HUDEP-2 (cell line): ENCODE data around the gene RIIAD1.
"Not testable (repeated sequence)": the region's sequence is repeated elsewhere in the genome, so short reads cannot be mapped to it uniquely, and the experiment has no call there.

Experiments used
- DNase-seq, 76 experiments: peaks; one replicate each; lab custom pipeline; 2025; ENCODE audit not compliant: unreplicated experiment in 76 of 76; lab: John Stamatoyannopoulos, UW

Gene RIIAD1

DNA sequence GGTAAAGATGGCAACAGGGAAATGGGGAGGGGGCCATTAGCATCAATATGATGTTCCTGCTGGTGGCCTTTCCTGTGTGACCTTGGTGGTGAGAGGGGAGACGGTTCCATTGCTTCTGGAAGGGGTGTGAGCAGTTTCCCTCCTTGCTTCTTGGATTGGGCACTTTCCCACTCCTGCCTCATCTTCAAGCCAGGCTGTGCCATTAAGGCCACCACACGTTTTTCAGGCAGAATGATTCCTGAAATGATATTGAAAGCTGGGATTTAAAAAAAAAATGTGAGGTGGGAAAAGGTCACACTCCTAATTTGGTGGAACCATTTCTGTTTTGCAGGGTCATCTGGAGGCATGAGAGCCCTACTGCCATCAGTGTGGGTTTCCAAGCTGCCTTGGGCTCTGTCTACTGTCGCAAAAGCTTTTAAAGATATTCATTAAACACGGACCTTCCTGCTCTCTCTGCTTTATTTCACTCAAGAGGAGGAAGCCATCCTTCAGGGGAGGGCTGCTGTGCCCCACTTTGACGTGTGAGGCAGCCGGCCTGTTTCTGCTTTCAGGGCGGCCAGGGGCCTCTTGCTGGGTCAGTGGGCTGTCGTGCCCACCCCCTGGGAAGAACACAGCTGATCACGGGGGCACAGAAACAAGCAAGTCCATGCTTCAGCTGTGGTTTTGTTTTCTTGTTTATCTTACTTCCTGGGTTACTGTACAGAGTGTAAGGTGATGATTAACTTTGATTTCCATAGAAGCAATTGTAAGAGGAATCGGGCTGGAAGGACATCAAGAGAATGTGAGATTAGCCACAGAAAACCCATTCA lies 8.0 kb downstream of the RIIAD1 start:
- no peak for DNase-seq

DNA sequence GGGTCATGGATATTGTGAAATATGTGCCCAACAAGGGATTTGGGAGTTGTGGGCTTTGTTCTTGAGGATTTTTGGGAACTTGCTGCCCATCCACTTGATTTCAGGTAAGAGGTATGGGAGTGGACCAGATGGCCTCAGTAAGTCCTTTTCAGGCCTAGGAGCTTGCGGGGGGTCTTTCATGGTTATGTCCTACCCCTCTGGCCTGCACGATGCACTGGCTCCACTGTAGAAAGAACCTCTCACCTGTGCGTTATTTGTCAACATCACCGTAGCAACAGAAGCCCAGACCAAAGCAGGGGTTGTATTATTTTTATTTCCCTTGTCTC lies 8.6 kb downstream of the RIIAD1 start:
- DNase-seq: no peak

DNA sequence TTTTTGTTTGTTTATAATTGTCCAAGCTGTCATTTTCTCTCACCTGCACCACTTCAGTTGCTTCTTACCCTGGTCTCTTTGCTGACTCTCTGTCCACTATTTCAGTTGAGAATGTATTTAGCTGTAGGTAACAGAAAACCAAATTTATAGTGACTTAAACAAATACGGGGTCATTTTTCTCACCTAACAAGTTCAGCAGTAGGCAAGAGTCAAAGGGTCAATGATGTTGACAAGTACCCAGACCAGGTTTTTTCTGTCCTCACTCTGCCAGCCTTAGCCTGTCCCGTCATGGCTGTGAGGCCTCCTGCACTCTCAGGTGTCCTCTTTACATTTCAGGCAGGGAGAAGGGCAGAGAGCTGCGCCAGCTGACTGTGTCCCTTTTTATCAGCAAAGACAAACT lies 11.8 kb downstream of the RIIAD1 start:
- no peak for DNase-seq

DNA sequence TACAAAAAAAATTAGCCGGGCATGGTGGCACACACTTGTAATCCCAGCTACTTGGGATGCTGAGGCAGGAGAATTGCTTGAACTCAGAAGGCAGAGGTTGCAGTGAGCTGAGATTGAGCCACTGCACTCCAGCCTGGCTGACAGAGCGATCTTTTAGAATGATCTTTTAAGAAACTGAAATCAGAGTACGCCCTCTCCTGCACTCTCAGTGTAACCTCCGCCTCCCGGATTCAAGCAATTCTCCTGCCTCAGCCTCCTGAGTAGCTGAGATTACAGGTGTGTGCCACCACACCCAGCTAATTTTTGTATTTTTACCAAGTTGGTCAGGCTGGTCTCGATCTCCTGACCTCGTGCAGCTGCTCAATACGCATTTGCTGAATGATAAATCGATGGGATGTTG lies 12.7 kb downstream of the RIIAD1 start:
- not testable (repeated sequence) for DNase-seq

DNA sequence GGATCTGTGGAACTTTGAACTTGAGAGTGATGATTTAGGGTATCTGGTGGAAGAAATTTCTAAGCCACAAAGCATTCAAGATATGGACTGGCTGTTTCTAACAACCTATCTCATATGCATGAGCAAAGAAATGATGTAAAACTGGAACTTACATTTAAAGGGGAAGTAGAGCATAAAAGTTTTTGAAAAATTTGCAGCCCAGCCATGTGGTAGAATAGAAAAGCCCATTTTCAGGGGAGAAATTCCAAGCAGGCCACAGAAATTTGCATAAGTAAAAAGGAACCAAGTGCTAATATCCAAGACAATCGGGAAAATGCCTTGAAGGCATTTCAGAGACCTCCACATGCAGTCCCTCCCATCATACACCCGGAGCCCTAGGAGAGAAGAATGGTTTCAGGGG lies 15.7 kb downstream of the RIIAD1 start:
- no peak for DNase-seq

DNA sequence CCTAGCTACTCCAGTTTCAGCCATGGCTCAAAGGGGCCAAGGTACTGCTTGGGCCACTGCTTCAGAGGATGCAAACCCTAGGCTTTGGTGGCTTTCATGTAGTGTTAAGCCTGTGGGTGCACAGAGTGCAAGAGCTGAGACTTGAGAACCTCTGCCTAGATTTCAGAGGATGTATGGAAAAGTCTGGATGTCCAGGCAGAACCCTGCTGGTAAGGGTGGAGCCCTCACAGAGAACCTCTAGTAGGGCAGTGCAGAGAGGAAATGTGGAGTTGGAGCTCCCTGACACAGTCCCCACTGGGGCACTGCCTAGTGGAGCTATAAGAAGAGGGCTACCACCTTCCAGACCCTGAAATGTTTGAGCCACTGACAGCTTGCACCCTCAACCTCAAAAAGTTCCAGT lies 16.2 kb downstream of the RIIAD1 start:
- no peak for DNase-seq

DNA sequence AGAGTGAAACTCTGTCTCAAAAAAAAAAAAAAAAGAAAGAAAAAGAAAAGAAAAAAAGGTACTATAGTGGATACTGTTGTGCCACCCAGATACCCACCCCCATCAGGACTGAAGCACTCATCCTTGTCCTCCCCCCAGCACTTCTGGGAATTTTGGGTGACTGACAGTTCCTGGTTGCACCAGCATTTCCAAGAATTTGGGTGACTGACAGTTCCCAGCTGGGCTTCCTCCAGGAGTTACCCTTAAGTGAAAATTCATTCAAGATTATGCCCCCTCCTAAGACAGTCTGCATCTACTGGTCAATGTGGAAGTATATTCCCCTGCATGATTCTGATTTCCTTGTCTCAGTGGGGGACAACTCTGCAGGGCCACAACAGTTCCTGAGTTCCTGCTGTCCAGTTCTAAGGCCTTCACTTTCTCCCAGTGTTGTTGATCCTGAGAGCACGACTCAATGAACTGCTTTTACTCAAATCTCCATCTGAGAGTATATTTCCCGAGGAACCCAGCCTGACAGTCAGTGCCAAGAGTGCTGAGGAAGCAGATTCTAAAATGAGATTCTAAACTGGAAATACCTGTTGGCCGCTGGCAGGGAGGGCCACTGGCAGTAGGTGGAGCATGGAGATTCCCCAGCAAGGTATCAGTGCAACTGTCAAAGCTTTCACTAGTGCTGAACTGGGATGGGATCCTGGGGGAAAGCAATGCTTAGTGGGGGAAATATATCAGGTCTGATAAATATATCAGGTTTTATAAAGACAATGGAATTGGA lies 18.5 kb downstream of the RIIAD1 start:
- DNase-seq: peak in 12 of 76 experiments; percentile 1 to 55 (median 9)

DNA sequence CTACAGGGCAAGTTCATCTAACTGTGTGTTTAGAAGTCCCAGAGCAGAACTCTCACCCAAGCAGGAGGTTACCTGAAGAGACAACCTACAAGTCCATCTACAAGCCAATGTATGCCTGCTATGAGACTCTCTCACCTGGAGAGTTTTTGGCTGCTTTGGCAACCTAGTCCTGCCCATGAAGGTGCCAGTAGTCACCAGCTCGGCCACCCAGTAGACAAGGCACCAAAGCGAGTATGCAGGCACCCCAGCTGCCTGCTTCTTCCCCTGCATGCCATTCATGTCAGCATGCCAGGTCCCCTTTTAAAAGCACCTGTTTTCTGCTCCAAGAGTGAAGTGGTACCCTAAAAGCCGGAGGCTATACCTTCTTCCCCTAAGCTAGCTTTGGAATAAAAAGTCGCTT lies 20.2 kb downstream of the RIIAD1 start:
- no peak for DNase-seq

DNA sequence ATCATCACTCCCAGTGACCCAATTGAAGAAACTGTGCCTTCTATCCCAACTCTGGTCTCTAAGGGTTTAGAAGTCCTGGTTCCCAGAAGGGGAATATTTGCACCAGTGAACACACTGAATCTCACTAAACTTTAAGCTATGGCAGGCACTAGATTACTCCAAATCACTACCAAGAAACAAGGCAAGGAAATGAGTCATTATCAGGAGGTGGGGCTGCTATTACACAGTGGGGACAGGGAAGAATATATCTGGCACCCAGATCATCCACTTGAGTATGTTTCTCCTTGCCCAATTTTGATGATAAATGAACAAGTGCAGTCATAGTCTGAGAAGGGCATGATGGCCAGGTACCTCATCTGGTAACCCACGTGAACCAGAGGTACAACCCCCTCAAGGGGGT lies 35.0 kb downstream of the RIIAD1 start:
- DNase-seq: peak in 6 of 76 experiments; percentile 1 to 21 (median 14)

DNA sequence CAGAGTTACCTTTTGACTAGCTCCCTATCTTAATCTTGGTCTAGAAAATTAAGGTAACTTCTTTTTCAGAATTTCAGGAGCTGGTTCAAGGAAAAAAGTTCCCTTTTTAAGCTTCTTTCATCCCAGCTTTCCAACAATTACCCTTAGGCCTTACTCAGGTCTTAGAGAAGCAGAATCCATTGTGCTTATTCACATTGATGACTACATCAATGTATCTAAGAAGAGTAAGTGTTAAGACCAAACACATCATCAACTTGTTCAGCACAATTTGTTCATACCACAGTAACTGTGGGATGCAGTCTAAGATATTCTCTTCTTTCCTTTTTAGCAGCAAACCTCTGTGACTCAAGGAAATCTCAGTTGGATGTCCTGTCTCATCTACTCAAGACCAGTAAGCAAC lies 37.9 kb downstream of the RIIAD1 start:
- no peak for DNase-seq

DNA sequence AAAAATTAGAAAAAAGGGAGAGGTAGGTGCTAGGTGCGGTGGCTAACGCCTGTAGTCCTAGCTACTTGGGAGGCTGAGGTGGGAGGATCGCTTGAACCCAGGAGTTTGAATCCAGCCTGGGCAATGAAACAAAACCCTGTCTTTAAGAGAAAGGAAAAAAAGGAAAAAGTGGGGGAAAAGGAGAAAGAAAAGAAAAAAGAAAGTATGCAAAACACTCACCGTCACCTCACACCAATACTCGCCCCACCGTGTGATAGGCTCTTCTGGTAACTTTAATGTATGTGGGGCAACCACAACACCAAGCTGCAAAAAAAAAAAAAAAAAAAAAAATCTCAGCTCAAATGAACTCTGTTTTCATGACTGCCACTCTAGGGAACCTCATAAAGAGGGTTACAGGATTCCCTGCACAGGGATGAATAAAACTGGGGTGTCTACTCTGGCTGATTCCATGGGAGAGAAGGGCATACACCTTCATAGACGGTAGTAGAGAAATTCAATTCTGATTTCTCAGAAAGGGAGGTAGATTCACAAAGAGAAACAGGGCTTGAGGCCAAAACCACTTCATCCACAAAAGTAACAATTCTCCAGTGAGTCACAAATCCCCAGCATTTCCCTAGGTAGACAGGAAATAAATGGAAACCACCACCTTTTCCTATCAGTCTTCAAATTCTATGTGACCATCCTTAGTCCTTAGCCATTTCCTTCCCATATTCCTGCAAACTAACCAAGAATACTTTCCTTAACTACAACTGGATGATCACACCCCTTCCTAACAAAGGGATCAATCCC lies 39.5 kb downstream of the RIIAD1 start:
- no peak for DNase-seq

DNA sequence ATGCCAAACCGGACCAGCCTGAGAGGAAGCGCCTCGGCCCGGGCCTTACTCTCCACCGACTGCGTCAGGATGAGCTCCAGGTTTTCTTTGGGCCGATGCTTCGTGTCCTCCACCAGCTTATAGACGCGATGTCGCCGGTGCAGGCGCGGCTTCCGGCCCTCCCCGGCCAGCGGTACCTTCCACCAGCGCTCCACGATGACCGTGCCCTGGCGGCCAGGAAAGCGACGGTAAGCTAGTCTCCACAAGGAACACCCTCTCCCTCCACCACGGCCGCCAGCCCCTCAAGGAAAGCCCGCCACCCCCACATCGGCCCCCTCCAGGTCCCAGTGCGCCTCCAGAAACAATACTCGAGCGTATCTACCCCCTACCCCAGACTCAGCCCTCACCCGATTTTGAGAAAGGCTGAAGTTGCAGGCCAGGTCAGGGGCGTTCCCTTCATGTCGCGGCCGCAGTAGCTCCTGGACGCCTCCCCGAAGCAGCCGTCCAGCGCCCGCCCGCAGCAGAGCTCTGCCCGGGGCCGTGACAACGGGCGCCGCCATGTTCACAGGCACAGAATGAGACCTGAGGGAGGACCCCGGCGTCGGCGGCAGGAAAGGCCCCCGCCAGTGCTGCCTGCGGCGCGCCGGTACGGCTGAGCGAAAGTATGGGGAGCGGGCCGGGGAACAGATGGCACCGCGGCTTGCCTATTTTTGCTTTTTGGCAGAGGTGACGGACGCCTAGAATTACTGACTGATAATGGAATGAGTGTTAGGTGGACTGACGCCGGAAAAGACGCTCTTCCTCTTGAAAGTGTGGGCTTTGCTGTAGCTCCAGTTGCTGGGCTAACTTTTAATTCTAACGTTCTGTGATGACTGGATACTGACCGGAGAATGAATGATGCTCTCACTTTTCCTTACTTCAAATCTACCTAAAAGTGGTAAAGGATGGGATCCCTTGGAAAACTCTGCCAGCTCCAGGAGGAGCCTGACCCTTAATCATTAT lies 41.9 kb downstream of the RIIAD1 start, which contains the start of gene MRPL9:
Gene MRPL9, minus strand, starts transcription at position 556 of the 981 bp plus-strand sequence. Its CDS starts 17 bp downstream, at position 539.
- peak in 73 of 76 experiments; percentile 14 to 89 (median 71) for DNase-seq

DNA sequence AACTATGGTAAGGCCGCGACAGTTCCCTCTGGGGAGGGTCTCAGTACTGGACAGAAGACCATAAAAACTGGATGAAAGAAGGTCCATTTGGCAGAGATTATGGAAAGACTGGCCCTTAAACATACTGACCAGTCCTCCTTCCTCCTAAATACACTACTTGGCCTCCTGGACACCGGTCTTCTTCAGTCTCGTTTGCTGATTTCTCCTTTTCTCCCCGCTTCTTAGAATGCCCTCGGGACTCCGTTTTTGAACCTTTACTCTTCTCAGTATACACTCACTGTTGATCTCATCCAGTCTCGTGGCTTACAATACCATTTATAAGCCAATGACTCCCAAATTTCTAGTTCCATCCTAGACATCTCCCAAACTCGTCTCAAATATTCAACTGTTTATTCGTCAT lies 42.7 kb downstream of the RIIAD1 start:
- DNase-seq: no peak

DNA sequence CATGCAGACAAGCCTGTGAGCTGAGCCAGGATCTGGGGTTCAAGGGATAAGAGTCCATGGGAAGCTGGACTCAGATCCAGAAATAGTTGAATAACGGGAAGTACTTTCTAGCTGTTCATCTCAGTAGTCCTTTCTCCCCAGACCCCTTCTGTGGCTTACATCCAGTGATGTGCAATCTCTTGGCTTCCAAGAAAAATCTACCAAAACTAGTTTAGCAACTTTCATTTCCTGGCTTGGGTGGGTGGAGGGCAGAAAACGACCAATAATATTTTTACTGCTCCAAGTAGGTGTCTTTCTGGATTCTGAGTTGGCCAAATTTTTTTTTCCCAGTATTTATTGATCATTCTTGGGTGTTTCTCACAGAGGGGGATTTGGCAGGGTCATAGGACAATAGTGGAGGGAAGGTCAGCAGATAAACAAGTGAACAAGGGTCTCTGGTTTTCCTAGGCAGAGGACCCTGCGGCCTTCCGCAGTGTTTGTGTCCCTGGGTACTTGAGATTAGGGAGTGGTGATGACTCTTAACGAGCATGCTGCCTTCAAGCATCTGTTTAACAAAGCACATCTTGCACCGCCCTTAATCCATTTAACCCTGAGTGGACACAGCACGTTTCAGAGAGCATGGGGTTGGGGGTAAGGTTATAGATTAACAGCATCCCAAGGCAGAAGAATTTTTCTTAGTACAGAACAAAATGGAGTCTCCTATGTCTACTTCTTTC lies 47.2 kb downstream of the RIIAD1 start:
- not testable (repeated sequence) for DNase-seq

DNA sequence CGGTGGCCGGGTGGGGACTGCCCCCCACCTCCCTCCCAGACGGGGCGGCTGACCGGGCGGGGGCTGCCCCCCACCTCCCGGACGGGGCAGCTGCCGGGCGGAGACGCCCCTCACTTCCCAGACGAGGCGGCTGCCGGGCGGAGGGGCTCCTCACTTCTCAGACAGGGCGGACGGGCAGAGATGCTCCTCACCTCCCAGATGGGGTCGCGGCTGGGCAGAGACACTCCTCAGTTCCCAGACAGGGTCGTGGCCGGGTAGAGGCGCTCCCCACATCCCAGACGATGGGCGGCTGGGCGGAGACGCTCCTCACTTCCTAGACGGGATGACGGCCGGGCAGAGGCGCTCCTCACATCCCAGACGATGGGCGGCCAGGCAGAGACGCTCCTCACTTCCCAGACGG lies 47.9 kb downstream of the RIIAD1 start:
- DNase-seq: not testable (repeated sequence)

DNA sequence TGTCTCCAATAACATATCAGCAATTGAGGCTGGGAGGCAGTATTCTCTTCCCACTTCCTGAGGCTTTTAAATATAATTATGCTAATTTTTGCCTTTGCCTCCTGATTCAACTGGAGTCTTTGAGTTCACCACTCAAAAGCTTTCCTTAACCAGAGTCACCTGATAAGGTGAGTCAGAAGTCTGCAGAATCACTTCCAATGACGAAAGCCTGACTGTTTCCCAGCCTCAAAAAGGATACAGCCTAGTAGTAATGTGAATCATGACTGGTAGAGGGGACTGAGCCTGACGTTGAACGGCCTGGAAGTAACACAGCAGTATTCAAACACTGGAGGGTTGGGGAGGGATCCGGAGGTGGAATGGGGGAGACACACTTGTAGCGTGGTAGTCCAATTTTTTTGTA lies 52.4 kb downstream of the RIIAD1 start:
- DNase-seq: no peak

DNA sequence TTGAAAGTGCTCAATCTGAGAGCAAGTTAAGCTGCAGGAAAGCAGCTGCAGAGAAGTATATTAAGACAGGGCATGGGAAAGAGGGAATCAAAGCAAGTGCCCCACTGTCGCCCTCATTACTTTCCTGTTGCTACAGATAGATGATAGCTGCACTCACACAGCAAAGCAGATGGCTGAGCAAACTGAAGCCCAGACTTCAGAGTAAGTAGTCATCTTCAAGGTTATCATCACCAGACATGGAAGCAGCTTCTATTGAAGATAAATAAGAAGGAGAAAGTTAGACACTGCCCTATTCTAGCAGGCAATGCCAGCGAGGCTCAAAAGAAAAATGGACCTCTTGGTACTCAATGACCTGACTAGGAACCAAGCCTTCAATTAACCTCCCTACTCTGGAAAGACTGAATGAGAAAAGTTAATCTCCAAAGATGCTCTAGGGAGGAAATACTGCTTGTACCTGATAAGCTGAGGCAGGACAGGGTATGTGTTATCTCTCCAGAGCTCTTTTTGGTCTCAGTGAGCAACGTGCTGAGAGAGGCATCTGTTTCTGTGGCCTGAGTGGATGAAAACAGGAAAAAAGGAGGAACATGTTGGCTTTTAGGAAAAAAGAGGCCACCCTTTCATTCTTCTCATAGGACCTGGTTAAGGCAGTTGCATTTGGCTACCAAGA lies 53.1 kb downstream of the RIIAD1 start:
- peak in 50 of 76 experiments; percentile 1 to 75 (median 28) for DNase-seq

DNA sequence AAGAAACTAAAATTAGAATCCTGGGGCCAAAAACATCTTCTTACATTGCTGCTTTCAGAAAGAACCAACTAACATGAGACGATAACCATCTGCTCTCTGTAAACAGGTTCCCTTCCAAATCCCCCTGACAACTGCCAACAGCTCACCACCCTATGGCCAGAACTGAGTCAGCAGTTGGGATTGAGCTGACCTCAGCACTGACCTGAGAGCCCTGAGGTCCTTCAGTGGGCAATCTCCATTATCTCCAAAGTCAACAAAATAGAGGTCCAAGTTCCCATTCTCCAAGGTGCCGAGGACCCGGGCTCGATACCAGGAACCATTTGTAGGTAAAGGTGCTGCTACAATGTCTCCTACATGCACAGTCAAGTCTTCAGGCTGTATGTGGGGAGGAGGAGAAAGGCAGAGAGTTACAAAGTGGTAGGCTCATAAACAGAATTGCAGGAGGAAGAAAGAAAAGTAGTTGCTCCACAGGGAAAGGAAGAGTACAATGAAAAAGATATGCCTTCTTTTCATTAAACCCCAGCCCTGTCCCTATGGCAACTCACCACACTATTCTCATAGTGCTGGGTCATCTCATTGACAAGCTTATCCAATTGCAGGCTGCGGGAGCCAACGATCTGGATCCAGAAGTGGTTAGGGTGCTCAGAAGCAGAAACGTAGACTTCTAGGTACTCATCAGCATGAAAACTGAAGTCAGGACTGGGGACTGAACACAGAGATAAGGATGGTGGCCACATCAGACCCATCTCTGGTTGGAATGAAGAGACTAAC lies 54.8 kb downstream of the RIIAD1 start:
- peak in 1 of 76 experiments; percentile 14 for DNase-seq
